Mucosa of stomach (tissue), 1 donor: ENCODE data around the gene DVL1.
A peak's percentile ranks its signal among the peaks of the same experiment; 100 is the strongest.
"Not testable (repeated sequence)": the region's sequence is repeated elsewhere in the genome, so short reads cannot be mapped to it uniquely, and the experiment has no call there.

Source experiments
- H3K27me3 ChIP-seq: one replicate; pipeline ENCODE4 v1.7.0; 2013; ENCODE audit warnings: mild to moderate bottlenecking, low read length; ENCODE audit not compliant: control insufficient read depth, insufficient read depth
- H3K36me3 ChIP-seq: one replicate; pipeline ENCODE4 v1.7.0; 2013; ENCODE audit warnings: low read length; ENCODE audit not compliant: control insufficient read depth, insufficient read depth
- H3K4me1 ChIP-seq: one replicate; pipeline ENCODE4 v1.7.0; 2013; ENCODE audit warnings: mild to moderate bottlenecking, low read length; ENCODE audit not compliant: control insufficient read depth, insufficient read depth
- H3K4me3 ChIP-seq: one replicate; pipeline ENCODE4 v1.7.0; 2013; ENCODE audit warnings: low read length
- H3K9ac ChIP-seq: one replicate; pipeline ENCODE4 v1.7.0; 2013; ENCODE audit warnings: mild to moderate bottlenecking, low read length, moderate library complexity
- H3K9me3 ChIP-seq: one replicate; pipeline ENCODE4 v1.7.0; 2013; ENCODE audit warnings: mild to moderate bottlenecking, low read length, moderate library complexity; ENCODE audit not compliant: control insufficient read depth
- donor health status: Pancreatic carcinoma.

The DVL1 gene

GRCh38 chr1:1385931-1386330 lies 36.7 kb upstream of the DVL1 start:
- Histone ChIP-seq H3K27me3 (no peaks in the 10 kb centered on the region), H3K4me3 (no peak overlapping the region), H3K4me1 (no peaks in the 10 kb centered on the region), H3K36me3 (peaks cover 42% of the 10 kb centered on the region), H3K9me3 (no peaks in the 10 kb centered on the region), H3K9ac (no peak overlapping the region)

GRCh38 chr1:1385339-1385738 lies 36.1 kb upstream of the DVL1 start:
- not testable (repeated sequence) for H3K4me3 ChIP-seq, H3K9ac ChIP-seq, H3K27me3 ChIP-seq, H3K9me3 ChIP-seq, H3K4me1 ChIP-seq
- peaks cover 37% of the 10 kb centered on the region for H3K36me3 ChIP-seq

- Histone ChIP-seq H3K9me3 (no peaks in the 10 kb centered on the region), H3K4me1 (peaks cover under 1% of the 10 kb centered on the region), H3K27me3 (no peaks in the 10 kb centered on the region), H3K4me3 (no peak overlapping the region), H3K9ac (no peak overlapping the region), H3K36me3 (peaks cover 7% of the 10 kb centered on the region)
Observed at GRCh38 chr1:1381294-1381693, 32.1 kb upstream of the DVL1 start.

GRCh38 chr1:1380860-1381259 lies 31.6 kb upstream of the DVL1 start:
- H3K27me3 ChIP-seq, result no peaks in the 10 kb centered on the region
- no peaks in the 10 kb centered on the region for H3K9me3 ChIP-seq
- H3K4me1 ChIP-seq, result peaks cover 5% of the 10 kb centered on the region
- H3K4me3 ChIP-seq, result no peak overlapping the region
- peaks cover 2% of the 10 kb centered on the region for H3K36me3 ChIP-seq
- H3K9ac ChIP-seq, result no peak overlapping the region

- no peaks in the 10 kb centered on the region for H3K36me3 ChIP-seq
- H3K27me3 ChIP-seq, result no peaks in the 10 kb centered on the region
- H3K4me1 ChIP-seq, result peaks cover 18% of the 10 kb centered on the region
- H3K9ac ChIP-seq, result no peak overlapping the region
- H3K4me3 ChIP-seq, result no peak overlapping the region
- H3K9me3 ChIP-seq, result no peaks in the 10 kb centered on the region
Observed at GRCh38 chr1:1377540-1378205, 28.5 kb upstream of the DVL1 start.

- H3K9me3 ChIP-seq, result no peaks in the 10 kb centered on the region
- peak overlapping the region; percentile 92 for H3K9ac ChIP-seq
- H3K4me1 ChIP-seq, result peaks cover 26% of the 10 kb centered on the region
- H3K36me3 ChIP-seq, result no peaks in the 10 kb centered on the region
- H3K27me3 ChIP-seq, result no peaks in the 10 kb centered on the region
- H3K4me3 ChIP-seq, result no peak overlapping the region
Observed at GRCh38 chr1:1376551-1377226, 27.5 kb upstream of the DVL1 start.

- peak within 1 kb of the TSS; percentile 92 for H3K9ac ChIP-seq
- H3K9me3 ChIP-seq, result no peaks in the 10 kb centered on the region
- peak within 1 kb of the TSS; percentile 80 for H3K4me3 ChIP-seq
- peaks cover 29% of the 10 kb centered on the region for H3K4me1 ChIP-seq
- H3K36me3 ChIP-seq, result no peaks in the 10 kb centered on the region
- no peaks in the 10 kb centered on the region for H3K27me3 ChIP-seq
Observed at GRCh38 chr1:1374929-1375662, 25.9 kb upstream of the DVL1 start, which contains the start of gene AURKAIP1. Gene AURKAIP1, minus strand, starts transcription at chr1:1375207. Its CDS starts 451 bp downstream, at chr1:1374756.

GRCh38 chr1:1374589-1374928 lies 25.3 kb upstream of the DVL1 start:
- Histone ChIP-seq H3K4me3 (peak overlapping the region; percentile 74), H3K36me3 (no peaks in the 10 kb centered on the region), H3K27me3 (no peaks in the 10 kb centered on the region), H3K4me1 (peaks cover 29% of the 10 kb centered on the region), H3K9ac (peak overlapping the region; percentile 92), H3K9me3 (no peaks in the 10 kb centered on the region)

- H3K27me3 ChIP-seq, result no peaks in the 10 kb centered on the region
Observed at GRCh38 chr1:1373815-1374588, 24.8 kb upstream of the DVL1 start.

GRCh38 chr1:1373051-1373814 lies 24.0 kb upstream of the DVL1 start:
- Histone ChIP-seq H3K9ac (no peak overlapping the region), H3K27me3 (no peaks in the 10 kb centered on the region), H3K4me3 (no peak overlapping the region), H3K36me3 (no peaks in the 10 kb centered on the region), H3K9me3 (no peaks in the 10 kb centered on the region), H3K4me1 (peaks cover 29% of the 10 kb centered on the region)

More at GRCh38 chr1:1373815-1374588, 24.8 kb upstream of the DVL1 start:
- H3K9me3 ChIP-seq, result no peaks in the 10 kb centered on the region
- no peaks in the 10 kb centered on the region for H3K36me3 ChIP-seq
- peak overlapping the region; percentile 74 for H3K4me3 ChIP-seq
- H3K4me1 ChIP-seq, result peaks cover 29% of the 10 kb centered on the region
- H3K9ac ChIP-seq, result peak overlapping the region; percentile 92
